Endothelial cell of umbilical vein (primary cell): Measurements from ENCODE around the gene PMFBP1. TPM values are rescaled to one million over a fixed set of nuclear protein-coding genes. Genes with fewer than 3 reads are reported as not detected.

Experiments
- BruUV-seq: library from RNA; stranded (reverse); fragments of 400-500 nt; replicated peaks from 2 replicates; lab custom pipeline; 2021; lab: Mats Ljungman, UMichigan
- CTCF ChIA-PET: fragments of 300-600, 350-600 bp; sonication (Branson Sonifier 250); formaldehyde crosslinking; loops from one replicate; lab custom pipeline; 2021; ENCODE audit warnings: antibody characterized with exemption, inconsistent platforms; lab: Charles Lee
- POLR2A ChIA-PET: fragments of 300-600, 350-600 bp; sonication (Branson Sonifier 250); formaldehyde crosslinking; loops from one replicate; lab custom pipeline; 2021; ENCODE audit warnings: antibody characterized with exemption, inconsistent platforms; lab: Charles Lee
- DNase-seq: peaks from one replicate; pipeline ENCODE4 v3.0.0-alpha.2; 2011; ENCODE audit warnings: low read depth, low spot score
- FAIRE-seq: peaks from 2 replicates; lab custom pipeline; 2011; peaks lifted over from hg19 to GRCh38; lab: Jason Lieb, UNC
- H2AFZ ChIP-seq: 2 replicates; pipeline ENCODE4 v1.6.0; 2012; ENCODE audit warnings: low read depth, low read length, control low read depth, inconsistent platforms
- H3K27ac ChIP-seq: 2 replicates; pipeline ENCODE4 v1.5.1; 2011; ENCODE audit warnings: low read depth, mild to moderate bottlenecking, control low read depth, low read length, moderate library complexity; ENCODE audit not compliant: insufficient read depth
- H3K27me3 ChIP-seq, 2 experiments: 2 replicates each; pipeline versions ENCODE4 v1.6.0 to v1.6.1; 2011; ENCODE audit warnings: low read length in 2 of 2, mixed read lengths in 1 of 2; ENCODE audit not compliant: control insufficient read depth in 2 of 2, insufficient read depth in 2 of 2
- H3K36me3 ChIP-seq, 2 experiments: 2 replicates in 1 of 2; 3 replicates in 1 of 2; pipeline ENCODE4 v1.5.1; 2011; ENCODE audit warnings: low read length in 2 of 2, mild to moderate bottlenecking in 1 of 2, moderate library complexity in 1 of 2; ENCODE audit not compliant: control insufficient read depth in 2 of 2, insufficient read depth in 2 of 2; ENCODE audit errors: extremely low read depth in 1 of 2
- H3K4me1 ChIP-seq: 3 replicates; pipeline ENCODE4 v1.5.1; 2011; ENCODE audit warnings: mild to moderate bottlenecking, low read length; ENCODE audit not compliant: control insufficient read depth, insufficient read depth; ENCODE audit errors: extremely low read depth
- H3K4me2 ChIP-seq: 2 replicates; pipeline ENCODE4 v1.6.1; 2011; ENCODE audit warnings: low read length, control low read depth, mixed read lengths; ENCODE audit not compliant: insufficient read depth
- H3K4me3 ChIP-seq, 3 experiments: fragments of 200-600 bp in 1 of 3; sonication (generic), shearing (Covaris generic) in 1 of 3; replicated peaks in 1 of 3; 2 replicates each; pipeline ENCODE4 v1.5.1; 2011 to 2016; ENCODE audit warnings: control low read depth in 3 of 3, low read length in 3 of 3, mild to moderate bottlenecking in 2 of 3, inconsistent platforms in 1 of 3, low read depth in 1 of 3, moderate library complexity in 1 of 3; ENCODE audit not compliant: insufficient read depth in 1 of 3
- H3K79me2 ChIP-seq: 2 replicates; pipeline ENCODE4 v1.6.0; 2012; ENCODE audit warnings: low read length, inconsistent platforms; ENCODE audit not compliant: control insufficient read depth, insufficient read depth
- H3K9ac ChIP-seq: replicated peaks from 2 replicates; pipeline ENCODE3; 2011; ENCODE audit warnings: low read length, control low read depth; ENCODE audit not compliant: insufficient read depth; ENCODE audit errors: extremely low read depth
- H3K9me1 ChIP-seq: replicated peaks from 3 replicates; pipeline ENCODE4 v1.6.0; 2011; ENCODE audit warnings: mild to moderate bottlenecking, low read length; ENCODE audit not compliant: control insufficient read depth, insufficient read depth; ENCODE audit errors: extremely low read depth
- H3K9me3 ChIP-seq: replicated peaks from 2 replicates; pipeline ENCODE4 v1.5.1; 2012; ENCODE audit warnings: low read length, inconsistent platforms; ENCODE audit not compliant: control insufficient read depth, insufficient read depth
- H4K20me1 ChIP-seq: replicated peaks from 2 replicates; pipeline ENCODE3; 2011; ENCODE audit warnings: mild to moderate bottlenecking, low read length; ENCODE audit not compliant: control insufficient read depth, insufficient read depth; ENCODE audit errors: extremely low read depth
- CTCF ChIP-seq, 2 donors: IDR thresholded peaks; 1 replicate in 1 of 2; 2 replicates in 1 of 2; pipeline ENCODE4 v1.5.1; 2011; ENCODE audit warnings: low read length in 2 of 2, mild to moderate bottlenecking in 2 of 2, moderate library complexity in 2 of 2, control low read depth in 1 of 2, inconsistent platforms in 1 of 2, low read depth in 1 of 2; ENCODE audit not compliant: insufficient read depth in 1 of 2; ENCODE audit errors: extremely low read depth in 1 of 2
- GATA2 ChIP-seq: IDR thresholded peaks from 2 replicates; pipeline ENCODE4 v1.7.0; 2011; ENCODE audit warnings: low read depth, mild to moderate bottlenecking, moderate library complexity, mixed read lengths, low read length; ENCODE audit not compliant: insufficient read length, insufficient read depth
- JUN ChIP-seq: IDR thresholded peaks from 2 replicates; pipeline ENCODE4 v1.6.1; 2011; ENCODE audit warnings: borderline replicate concordance, low read depth; ENCODE audit not compliant: insufficient read length, insufficient read depth
- MAX ChIP-seq: IDR thresholded peaks from 2 replicates; pipeline ENCODE4 v1.6.1; 2011; ENCODE audit not compliant: insufficient read depth, insufficient read length
- POLR2A ChIP-seq: IDR thresholded peaks from 2 replicates; pipeline ENCODE4 v1.6.1; 2012; ENCODE audit warnings: low read depth, mild to moderate bottlenecking, control low read depth, low read length
- POLR2AphosphoS5 ChIP-seq: IDR thresholded peaks from 2 replicates; pipeline ENCODE4 v1.6.1; 2012; ENCODE audit warnings: low read depth, mild to moderate bottlenecking, control low read depth, low read length, moderate library complexity; ENCODE audit not compliant: insufficient read depth
- dilution Hi-C: fragments of 300-500 bp; cut with MboI; formaldehyde crosslinking; loops from one replicate; pipeline ENCODE4 v1.15.0; 2019; ENCODE audit warnings: low sequenced_read_pairs; ENCODE audit not compliant: extremely low pct_ligation_motif_present
- intact Hi-C: fragments of 100-400 bp; cut with micrococcal nuclease; formaldehyde crosslinking; loops from one replicate; pipeline ENCODE4 v1.10.0; 2022
- polyA plus RNA-seq, 4 experiments: library from polyadenylated mRNA; depleted of rRNA in 3 of 4; stranded (reverse) in 3 of 4; unstranded in 1 of 4; fragments of >200 nt; gene quantifications; 2 replicates each; pipeline versions ENCODE4 v1.2.1 to v1.2.3, GENCODE V29; 2011 to 2012; ENCODE audit warnings: missing spikeins in 1 of 4
- total RNA-seq: library from RNA; stranded (reverse); gene quantifications from 2 replicates; pipeline ENCODE4 v1.2.3, GENCODE V29; 2021

The PMFBP1 gene
- total and polyA plus RNA-seq, 2 donors (not counting 3 experiments of a cell fraction or from before 2014, with no cell fraction given) = 0.12 to 0.42 TPM

DNA sequence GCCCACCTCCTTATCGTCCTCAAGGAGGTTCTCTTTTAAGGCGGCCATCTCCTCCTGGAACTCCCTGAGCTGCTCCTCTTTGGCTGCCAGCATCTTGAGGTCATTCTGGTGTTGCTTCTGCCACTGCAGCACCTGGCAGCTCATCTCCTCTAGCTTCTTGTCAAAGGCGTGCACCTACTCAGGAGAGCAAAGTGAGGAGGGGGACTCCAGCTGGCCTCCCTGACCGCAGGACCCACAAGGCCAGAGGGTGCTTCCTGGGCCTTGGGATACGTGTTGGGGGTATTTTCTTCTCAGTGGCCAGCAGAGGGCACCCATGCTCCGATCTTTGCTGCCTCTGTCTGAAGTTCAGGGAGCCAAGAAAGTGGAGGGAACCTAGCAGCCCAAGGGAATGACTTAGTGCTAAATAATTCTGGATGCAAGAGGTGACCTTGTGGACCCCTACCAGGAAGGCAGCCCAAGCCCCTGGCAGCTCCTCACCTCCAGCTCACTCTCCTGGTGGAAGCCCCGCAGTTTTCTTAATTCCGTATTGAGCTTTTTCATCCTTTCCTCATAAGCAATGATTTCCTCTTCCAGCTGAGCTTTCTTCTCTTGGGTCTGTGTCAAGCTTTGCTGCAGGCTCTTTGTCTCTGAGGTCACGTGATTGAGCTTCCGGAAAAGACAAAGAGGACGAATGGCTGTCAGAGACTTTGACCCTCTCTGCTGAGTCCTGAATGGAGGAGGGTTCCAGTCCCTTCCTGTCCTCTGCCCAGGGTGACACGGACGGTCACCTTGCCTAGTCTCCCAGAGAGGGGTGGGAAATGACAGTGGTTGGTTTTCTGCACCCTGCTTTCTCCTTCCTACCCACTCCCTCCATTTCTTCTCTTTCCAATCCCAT is 47.0 kb downstream of the PMFBP1 start:
- no peaks in the 10 kb centered on the region for H3K27me3 ChIP-seq
- TF ChIP-seq CTCF (IDR thresholded peaks at IDR 0.05; ENCODE audit: extremely low read depth in 1 of 2, insufficient read depth in 1 of 2, low read depth in 1 of 2, low read length in 2 of 2) = peak; percentile 76 to 82
- TF ChIP-seq POLR2AphosphoS5 = no peak
- peaks cover 3% of the 10 kb centered on the region for H3K4me1 ChIP-seq
- H2AFZ ChIP-seq = peak overlapping the region; percentile 2
- no TSS peak for BruUV-seq
- dilution Hi-C loops (loop anchor here (25.0 kb wide), 1 partner anchor 337 kb away; no protein-coding TSS in a partner anchor), intact Hi-C loops (loop anchor here (1.0 to 10.0 kb wide), 6 partner anchors 78 to 1910 kb away; no protein-coding TSS in a partner anchor)
- no peak overlapping the region for H3K4me2 ChIP-seq
- POLR2A ChIA-PET = no interaction called here
- CTCF ChIA-PET = interaction anchor here (0.6 to 3.1 kb wide), 28 partner anchors 9 to 1982 kb away, joined by 3 to 49 read pairs (median 4); partner anchors contain the start of genes DHX38 and TXNL4B
- no peaks in the 10 kb centered on the region for H3K9me1 ChIP-seq
- no peaks in the 10 kb centered on the region for H4K20me1 ChIP-seq
- DNase-seq (peak; percentile 67), FAIRE-seq (peak; percentile 94)
- no peaks in the 10 kb centered on the region for H3K9me3 ChIP-seq
- no peak overlapping the region for H3K27ac ChIP-seq
- H3K36me3 ChIP-seq = no peaks in the 10 kb centered on the region
- H3K79me2 ChIP-seq = no peaks in the 10 kb centered on the region
- no peak overlapping the region for H3K4me3 ChIP-seq
- H3K9ac ChIP-seq = no peak overlapping the region

DNA sequence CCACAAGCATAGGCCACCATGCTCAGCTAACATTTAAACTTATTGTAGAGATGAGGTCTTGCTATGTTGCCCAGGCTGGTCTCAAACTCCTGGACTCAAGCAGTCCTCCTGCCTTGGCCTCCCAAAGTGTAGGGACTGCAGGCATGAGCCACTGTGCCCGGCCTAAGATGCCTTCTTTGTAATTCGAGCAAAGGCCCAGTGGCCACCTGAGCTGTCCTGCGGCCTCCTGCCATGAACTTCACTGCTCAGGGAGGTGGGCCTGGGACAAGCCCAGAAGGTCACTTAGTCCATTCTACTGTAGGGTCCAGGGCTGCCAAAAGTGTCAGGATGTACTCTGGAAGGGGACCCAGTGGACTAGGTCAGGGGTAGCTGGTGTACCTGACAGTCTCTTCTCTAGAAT is 47.8 kb downstream of the PMFBP1 start:
- Histone ChIP-seq H3K4me1 (peaks cover 3% of the 10 kb centered on the region), H4K20me1 (no peaks in the 10 kb centered on the region), H3K79me2 (no peaks in the 10 kb centered on the region), H3K9me1 (no peaks in the 10 kb centered on the region), H3K27me3 (no peaks in the 10 kb centered on the region), H3K9me3 (no peaks in the 10 kb centered on the region), H3K4me2 (no peak overlapping the region), H3K4me3 (no peak overlapping the region), H3K9ac (no peak overlapping the region), H2AFZ (no peak overlapping the region), H3K27ac (no peak overlapping the region), H3K36me3 (no peaks in the 10 kb centered on the region)
- dilution Hi-C loops = no loop called here
- no TSS peak for BruUV-seq
- intact Hi-C loops = loop anchor here (2.0 to 10.0 kb wide), 2 partner anchors 79 to 1911 kb away; no protein-coding TSS in a partner anchor
- CTCF ChIA-PET = interaction anchor here (0.7 to 3.1 kb wide), 17 partner anchors 10 to 1910 kb away, joined by 3 to 49 read pairs (median 6); partner anchors contain the start of genes DHX38 and TXNL4B
- TF ChIP-seq JUN = no peak
- no peak for TF ChIP-seq MAX
- no peak for TF ChIP-seq POLR2A
- TF ChIP-seq GATA2 = no peak
- no peak for FAIRE-seq
- no peak for DNase-seq
- POLR2A ChIA-PET = no interaction called here
